ENCODE results near the gene ECT2. TPM values are rescaled to one million over a fixed set of nuclear protein-coding genes. Genes with fewer than 3 reads are reported as not detected.

ECT2 gene
- total RNA-seq, 1 experiment from 2014 or later = 25.6 TPM

DNA sequence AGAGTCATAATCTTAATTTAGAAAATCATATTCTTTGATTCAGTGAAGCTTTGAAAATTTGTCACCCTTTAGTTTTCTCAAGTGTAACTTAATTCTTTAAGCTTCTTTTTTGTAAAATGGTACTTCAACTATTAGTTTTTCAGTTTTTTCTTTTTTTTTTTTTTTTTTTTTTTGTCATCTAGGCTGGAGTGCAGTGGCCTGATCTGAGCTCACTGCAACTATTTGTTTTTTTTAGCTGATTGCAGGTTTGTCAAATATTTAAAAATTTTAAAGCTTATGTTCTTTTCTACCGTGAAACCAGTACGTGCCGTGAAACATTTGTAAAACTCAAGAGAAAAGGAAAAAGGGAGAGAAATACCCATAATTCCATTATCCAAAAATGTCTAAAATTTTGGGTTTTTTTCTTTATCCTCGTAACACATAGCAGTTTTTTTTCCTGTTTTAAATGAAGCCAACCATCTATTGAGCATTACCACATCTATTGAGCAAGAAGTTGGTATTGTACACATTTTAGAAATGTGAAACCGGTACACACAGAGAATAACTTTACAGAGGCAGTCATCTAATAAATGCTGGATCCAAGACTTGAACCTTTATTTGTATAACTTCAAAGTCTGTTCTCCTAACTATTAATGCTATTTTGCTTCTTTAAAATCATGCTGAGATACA is 25.7 kb downstream of the ECT2 start:
- no peak overlapping the region for H3K9ac ChIP-seq (ENCODE audit: low read length)
- no peak for DNase-seq
- H3K79me2 ChIP-seq (ENCODE audit: low read length) = peaks cover 19% of the 10 kb centered on the region
- peaks cover 42% of the 10 kb centered on the region for H3K36me3 ChIP-seq (ENCODE audit: insufficient read depth, low read length)
- no peaks in the 10 kb centered on the region for H3K9me2 ChIP-seq (replicated peaks; ENCODE audit: insufficient read depth, low read length)
- H3K27me3 ChIP-seq (ENCODE audit: low read length) = no peaks in the 10 kb centered on the region
- no peaks in the 10 kb centered on the region for H3K9me3 ChIP-seq (ENCODE audit: low read length)
- no peak overlapping the region for H3K4me3 ChIP-seq (ENCODE audit: low read length)
- H3K27ac ChIP-seq (ENCODE audit: low read length) = no peak overlapping the region
- H3K4me1 ChIP-seq (ENCODE audit: low read length) = no peaks in the 10 kb centered on the region
- H2AFZ ChIP-seq (ENCODE audit: low read length) = no peak overlapping the region
- no peak overlapping the region for H3K4me2 ChIP-seq (ENCODE audit: low read depth, low read length, poor library complexity, severe bottlenecking)
- no peaks in the 10 kb centered on the region for H4K20me1 ChIP-seq (ENCODE audit: insufficient read depth, low read depth, low read length)

DNA sequence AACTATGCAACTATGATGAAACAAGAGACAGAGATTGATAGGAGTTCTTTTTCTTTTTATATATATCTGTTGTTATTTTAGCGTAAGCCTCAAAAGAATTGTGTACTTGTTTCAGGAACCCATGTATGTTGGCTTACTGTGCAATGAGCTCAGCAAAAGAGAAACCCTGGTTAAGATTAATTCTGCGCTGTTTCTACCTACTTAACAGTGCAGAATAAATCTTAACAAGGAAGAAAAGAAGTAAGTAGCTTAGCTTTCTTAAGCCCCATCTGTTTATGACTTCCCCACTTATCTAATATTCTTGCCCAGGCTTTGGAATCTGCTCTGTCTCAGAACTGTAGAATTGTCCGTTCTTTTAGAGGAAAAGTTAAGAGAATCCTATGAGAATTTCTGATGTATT is 27.4 kb downstream of the ECT2 start:
- no peak overlapping the region for H3K9ac ChIP-seq (ENCODE audit: low read length)
- no peak for DNase-seq
- peaks cover 23% of the 10 kb centered on the region for H3K79me2 ChIP-seq (ENCODE audit: low read length)
- H4K20me1 ChIP-seq (ENCODE audit: insufficient read depth, low read depth, low read length) = no peaks in the 10 kb centered on the region
- no peaks in the 10 kb centered on the region for H3K27me3 ChIP-seq (ENCODE audit: low read length)
- H3K4me3 ChIP-seq (ENCODE audit: low read length) = no peak overlapping the region
- H2AFZ ChIP-seq (ENCODE audit: low read length) = no peak overlapping the region
- no peak overlapping the region for H3K4me2 ChIP-seq (ENCODE audit: low read depth, low read length, poor library complexity, severe bottlenecking)
- no peak overlapping the region for H3K27ac ChIP-seq (ENCODE audit: low read length)
- no peaks in the 10 kb centered on the region for H3K9me3 ChIP-seq (ENCODE audit: low read length)
- no peaks in the 10 kb centered on the region for H3K4me1 ChIP-seq (ENCODE audit: low read length)
- H3K36me3 ChIP-seq (ENCODE audit: insufficient read depth, low read length) = peaks cover 37% of the 10 kb centered on the region
- H3K9me2 ChIP-seq (replicated peaks; ENCODE audit: insufficient read depth, low read length) = no peaks in the 10 kb centered on the region

GRCh38 chr3:172782235-172782634 is 31.7 kb downstream of the ECT2 start:
- no peak overlapping the region for H3K9ac ChIP-seq (ENCODE audit: low read length)
- no peaks in the 10 kb centered on the region for H3K27me3 ChIP-seq (ENCODE audit: low read length)
- no peaks in the 10 kb centered on the region for H3K9me2 ChIP-seq (replicated peaks; ENCODE audit: insufficient read depth, low read length)
- H4K20me1 ChIP-seq (ENCODE audit: insufficient read depth, low read depth, low read length) = no peaks in the 10 kb centered on the region
- DNase-seq = no peak
- H3K27ac ChIP-seq (ENCODE audit: low read length) = no peak overlapping the region
- no peaks in the 10 kb centered on the region for H3K4me1 ChIP-seq (ENCODE audit: low read length)
- no peak overlapping the region for H2AFZ ChIP-seq (ENCODE audit: low read length)
- H3K4me3 ChIP-seq (ENCODE audit: low read length) = no peak overlapping the region
- no peak overlapping the region for H3K4me2 ChIP-seq (ENCODE audit: low read depth, low read length, poor library complexity, severe bottlenecking)
- peaks cover 38% of the 10 kb centered on the region for H3K36me3 ChIP-seq (ENCODE audit: insufficient read depth, low read length)
- H3K79me2 ChIP-seq (ENCODE audit: low read length) = peaks cover 24% of the 10 kb centered on the region
- H3K9me3 ChIP-seq (ENCODE audit: low read length) = no peaks in the 10 kb centered on the region

GRCh38 chr3:172786036-172786435 is 35.5 kb downstream of the ECT2 start:
- Histone ChIP-seq H3K36me3 (ENCODE audit: insufficient read depth, low read length) (peaks cover 35% of the 10 kb centered on the region; the same call in 1 of the 2 replicates), H3K27me3 (ENCODE audit: low read length) (no peaks in the 10 kb centered on the region), H3K4me2 (ENCODE audit: low read depth, low read length, poor library complexity, severe bottlenecking) (no peak overlapping the region), H4K20me1 (ENCODE audit: insufficient read depth, low read depth, low read length) (no peaks in the 10 kb centered on the region), H3K4me3 (ENCODE audit: low read length) (no peak overlapping the region), H3K9me3 (ENCODE audit: low read length) (no peaks in the 10 kb centered on the region), H3K9me2 (replicated peaks; ENCODE audit: insufficient read depth, low read length) (no peaks in the 10 kb centered on the region), H3K79me2 (ENCODE audit: low read length) (peaks cover 16% of the 10 kb centered on the region), H2AFZ (ENCODE audit: low read length) (no peak overlapping the region), H3K9ac (ENCODE audit: low read length) (no peak overlapping the region), H3K27ac (ENCODE audit: low read length) (no peak overlapping the region), H3K4me1 (ENCODE audit: low read length) (no peaks in the 10 kb centered on the region)
- no peak for DNase-seq

- Histone ChIP-seq H3K79me2 (ENCODE audit: low read length) (peaks cover 14% of the 10 kb centered on the region), H3K27me3 (ENCODE audit: low read length) (no peaks in the 10 kb centered on the region), H3K36me3 (ENCODE audit: insufficient read depth, low read length) (peaks cover 42% of the 10 kb centered on the region; the same call in 1 of the 2 replicates), H2AFZ (ENCODE audit: low read length) (no peak overlapping the region), H3K4me1 (ENCODE audit: low read length) (no peaks in the 10 kb centered on the region), H3K9me3 (ENCODE audit: low read length) (no peaks in the 10 kb centered on the region), H3K4me2 (ENCODE audit: low read depth, low read length, poor library complexity, severe bottlenecking) (no peak overlapping the region), H3K27ac (ENCODE audit: low read length) (no peak overlapping the region), H4K20me1 (ENCODE audit: insufficient read depth, low read depth, low read length) (no peaks in the 10 kb centered on the region), H3K9ac (ENCODE audit: low read length) (no peak overlapping the region), H3K9me2 (replicated peaks; ENCODE audit: insufficient read depth, low read length) (no peaks in the 10 kb centered on the region), H3K4me3 (ENCODE audit: low read length) (no peak overlapping the region)
- DNase-seq = no peak
Observed at GRCh38 chr3:172787019-172787418, 36.5 kb downstream of the ECT2 start.

DNA sequence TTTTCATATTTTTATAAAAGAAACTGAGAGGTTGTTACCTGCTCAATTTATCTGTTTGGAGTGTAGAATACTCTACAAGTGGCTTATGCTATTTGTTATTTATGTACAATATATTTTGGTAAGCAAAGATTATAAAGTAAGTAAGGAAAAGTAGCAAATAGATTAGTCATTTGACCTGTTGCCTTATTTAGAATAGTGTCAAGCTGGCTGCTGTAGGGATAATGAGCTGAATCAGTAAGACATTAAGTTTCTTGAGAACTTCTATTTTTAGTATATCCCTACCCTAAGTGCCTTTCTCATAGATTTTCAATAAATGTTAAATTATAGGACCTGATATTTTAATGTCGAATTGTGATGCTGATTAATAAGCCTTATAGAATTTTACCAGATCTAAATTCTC is 37.2 kb downstream of the ECT2 start:
- H2AFZ ChIP-seq (ENCODE audit: low read length) = no peak overlapping the region
- H3K36me3 ChIP-seq (ENCODE audit: insufficient read depth, low read length) = peaks cover 42% of the 10 kb centered on the region; the same call in 1 of the 2 replicates
- H3K9ac ChIP-seq (ENCODE audit: low read length) = no peak overlapping the region
- H3K79me2 ChIP-seq (ENCODE audit: low read length) = peaks cover 15% of the 10 kb centered on the region
- H3K9me3 ChIP-seq (ENCODE audit: low read length) = no peaks in the 10 kb centered on the region
- no peaks in the 10 kb centered on the region for H3K27me3 ChIP-seq (ENCODE audit: low read length)
- DNase-seq = no peak
- no peaks in the 10 kb centered on the region for H4K20me1 ChIP-seq (ENCODE audit: insufficient read depth, low read depth, low read length)
- no peak overlapping the region for H3K27ac ChIP-seq (ENCODE audit: low read length)
- H3K4me1 ChIP-seq (ENCODE audit: low read length) = no peaks in the 10 kb centered on the region
- no peak overlapping the region for H3K4me3 ChIP-seq (ENCODE audit: low read length)
- no peaks in the 10 kb centered on the region for H3K9me2 ChIP-seq (replicated peaks; ENCODE audit: insufficient read depth, low read length)
- H3K4me2 ChIP-seq (ENCODE audit: low read depth, low read length, poor library complexity, severe bottlenecking) = no peak overlapping the region

DNA sequence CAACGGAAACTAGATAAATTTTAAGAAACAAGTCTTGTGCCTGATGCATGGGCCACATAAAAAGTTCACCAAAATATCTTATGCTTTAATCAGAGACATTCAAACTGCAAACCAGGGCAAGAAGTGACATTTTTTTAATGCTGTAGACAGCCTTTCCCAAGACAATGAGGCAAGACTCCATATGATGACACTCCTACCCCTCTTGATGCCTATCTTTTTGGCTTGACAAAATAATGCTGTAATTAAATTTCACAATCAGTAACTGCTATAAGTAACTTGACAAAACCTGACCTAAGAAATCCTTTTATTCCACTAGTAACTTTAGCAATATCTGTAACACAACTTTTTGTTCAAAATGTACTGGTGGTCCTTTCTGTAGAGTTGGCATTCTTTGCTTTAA is 48.7 kb downstream of the ECT2 start:
- H3K4me3 ChIP-seq (ENCODE audit: low read length) = no peak overlapping the region
- no peaks in the 10 kb centered on the region for H3K27me3 ChIP-seq (ENCODE audit: low read length)
- H3K9ac ChIP-seq (ENCODE audit: low read length) = no peak overlapping the region
- H3K79me2 ChIP-seq (ENCODE audit: low read length) = peaks cover 23% of the 10 kb centered on the region; the same call in 1 of the 2 replicates
- peaks cover 20% of the 10 kb centered on the region; the same call in 1 of the 2 replicates for H3K36me3 ChIP-seq (ENCODE audit: insufficient read depth, low read length)
- no peak overlapping the region for H2AFZ ChIP-seq (ENCODE audit: low read length)
- no peaks in the 10 kb centered on the region for H3K9me2 ChIP-seq (replicated peaks; ENCODE audit: insufficient read depth, low read length)
- H3K4me2 ChIP-seq (ENCODE audit: low read depth, low read length, poor library complexity, severe bottlenecking) = no peak overlapping the region
- H3K9me3 ChIP-seq (ENCODE audit: low read length) = no peaks in the 10 kb centered on the region
- no peaks in the 10 kb centered on the region for H4K20me1 ChIP-seq (ENCODE audit: insufficient read depth, low read depth, low read length)
- H3K4me1 ChIP-seq (ENCODE audit: low read length) = no peaks in the 10 kb centered on the region
- no peak for DNase-seq
- no peak overlapping the region for H3K27ac ChIP-seq (ENCODE audit: low read length)

GRCh38 chr3:172800156-172800555 is 49.6 kb downstream of the ECT2 start:
- Histone ChIP-seq H3K36me3 (ENCODE audit: insufficient read depth, low read length) (peaks cover 24% of the 10 kb centered on the region; the same call in 1 of the 2 replicates), H3K27ac (ENCODE audit: low read length) (no peak overlapping the region), H4K20me1 (ENCODE audit: insufficient read depth, low read depth, low read length) (no peaks in the 10 kb centered on the region), H3K9ac (ENCODE audit: low read length) (no peak overlapping the region), H3K9me3 (ENCODE audit: low read length) (no peaks in the 10 kb centered on the region), H2AFZ (ENCODE audit: low read length) (no peak overlapping the region), H3K4me3 (ENCODE audit: low read length) (no peak overlapping the region), H3K79me2 (ENCODE audit: low read length) (peaks cover 21% of the 10 kb centered on the region; the same call in 1 of the 2 replicates), H3K4me2 (ENCODE audit: low read depth, low read length, poor library complexity, severe bottlenecking) (no peak overlapping the region), H3K9me2 (replicated peaks; ENCODE audit: insufficient read depth, low read length) (no peaks in the 10 kb centered on the region), H3K4me1 (ENCODE audit: low read length) (no peaks in the 10 kb centered on the region), H3K27me3 (ENCODE audit: low read length) (no peaks in the 10 kb centered on the region)
- no peak for DNase-seq

Data from Karpas-422 (cell line).